PFSK-1 (cell line): ENCODE data around the gene FAT2.

Experiments
- FOXP2 ChIP-seq: optimal IDR thresholded peaks from 2 replicates; pipeline ENCODE3; 2011; ENCODE audit warnings: borderline replicate concordance, control low read depth, inconsistent platforms; ENCODE audit not compliant: insufficient read depth; ENCODE audit errors: extremely low read length, extremely low read depth
- POLR2AphosphoS5 ChIP-seq: IDR thresholded peaks from 2 replicates; pipeline ENCODE4 v1.6.1; 2012; ENCODE audit warnings: low read depth, mild to moderate bottlenecking, control low read depth, low read length, moderate library complexity
- SIN3A ChIP-seq: IDR thresholded peaks from 2 replicates; pipeline ENCODE4 v1.6.1; 2012; ENCODE audit warnings: mild to moderate bottlenecking, low read length, moderate library complexity, borderline replicate concordance; ENCODE audit not compliant: insufficient read depth
- TAF1 ChIP-seq: IDR thresholded peaks from 2 replicates; pipeline ENCODE4 v1.6.1; 2012; ENCODE audit warnings: low read length, control low read depth, borderline replicate concordance; ENCODE audit not compliant: insufficient read depth
- TF ChIP-seq, protein P1 (sequence below), 2 experiments: IDR thresholded peaks; 2 replicates each; pipeline versions ENCODE4 v1.6.1 to v1.8.0; 2011 to 2012; ENCODE audit warnings: low read depth in 2 of 2, low read length in 2 of 2, control low read depth in 1 of 2, inconsistent platforms in 1 of 2, mild to moderate bottlenecking in 1 of 2, moderate library complexity in 1 of 2; ENCODE audit not compliant: insufficient read depth in 1 of 2

FAT2 gene

GRCh38 chr5:151584057-151584937, 6.8 kb downstream of the FAT2 start:
- TF ChIP-seq FOXP2 (no peak), POLR2AphosphoS5 (no peak), SIN3A (no peak), TAF1 (no peak)
- TF ChIP-seq, protein P1, sequence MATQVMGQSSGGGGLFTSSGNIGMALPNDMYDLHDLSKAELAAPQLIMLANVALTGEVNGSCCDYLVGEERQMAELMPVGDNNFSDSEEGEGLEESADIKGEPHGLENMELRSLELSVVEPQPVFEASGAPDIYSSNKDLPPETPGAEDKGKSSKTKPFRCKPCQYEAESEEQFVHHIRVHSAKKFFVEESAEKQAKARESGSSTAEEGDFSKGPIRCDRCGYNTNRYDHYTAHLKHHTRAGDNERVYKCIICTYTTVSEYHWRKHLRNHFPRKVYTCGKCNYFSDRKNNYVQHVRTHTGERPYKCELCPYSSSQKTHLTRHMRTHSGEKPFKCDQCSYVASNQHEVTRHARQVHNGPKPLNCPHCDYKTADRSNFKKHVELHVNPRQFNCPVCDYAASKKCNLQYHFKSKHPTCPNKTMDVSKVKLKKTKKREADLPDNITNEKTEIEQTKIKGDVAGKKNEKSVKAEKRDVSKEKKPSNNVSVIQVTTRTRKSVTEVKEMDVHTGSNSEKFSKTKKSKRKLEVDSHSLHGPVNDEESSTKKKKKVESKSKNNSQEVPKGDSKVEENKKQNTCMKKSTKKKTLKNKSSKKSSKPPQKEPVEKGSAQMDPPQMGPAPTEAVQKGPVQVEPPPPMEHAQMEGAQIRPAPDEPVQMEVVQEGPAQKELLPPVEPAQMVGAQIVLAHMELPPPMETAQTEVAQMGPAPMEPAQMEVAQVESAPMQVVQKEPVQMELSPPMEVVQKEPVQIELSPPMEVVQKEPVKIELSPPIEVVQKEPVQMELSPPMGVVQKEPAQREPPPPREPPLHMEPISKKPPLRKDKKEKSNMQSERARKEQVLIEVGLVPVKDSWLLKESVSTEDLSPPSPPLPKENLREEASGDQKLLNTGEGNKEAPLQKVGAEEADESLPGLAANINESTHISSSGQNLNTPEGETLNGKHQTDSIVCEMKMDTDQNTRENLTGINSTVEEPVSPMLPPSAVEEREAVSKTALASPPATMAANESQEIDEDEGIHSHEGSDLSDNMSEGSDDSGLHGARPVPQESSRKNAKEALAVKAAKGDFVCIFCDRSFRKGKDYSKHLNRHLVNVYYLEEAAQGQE (IDR thresholded peaks at IDR 0.05; ENCODE audit: insufficient read depth in 1 of 2, low read depth in 2 of 2, low read length in 2 of 2), result no peak

DNA sequence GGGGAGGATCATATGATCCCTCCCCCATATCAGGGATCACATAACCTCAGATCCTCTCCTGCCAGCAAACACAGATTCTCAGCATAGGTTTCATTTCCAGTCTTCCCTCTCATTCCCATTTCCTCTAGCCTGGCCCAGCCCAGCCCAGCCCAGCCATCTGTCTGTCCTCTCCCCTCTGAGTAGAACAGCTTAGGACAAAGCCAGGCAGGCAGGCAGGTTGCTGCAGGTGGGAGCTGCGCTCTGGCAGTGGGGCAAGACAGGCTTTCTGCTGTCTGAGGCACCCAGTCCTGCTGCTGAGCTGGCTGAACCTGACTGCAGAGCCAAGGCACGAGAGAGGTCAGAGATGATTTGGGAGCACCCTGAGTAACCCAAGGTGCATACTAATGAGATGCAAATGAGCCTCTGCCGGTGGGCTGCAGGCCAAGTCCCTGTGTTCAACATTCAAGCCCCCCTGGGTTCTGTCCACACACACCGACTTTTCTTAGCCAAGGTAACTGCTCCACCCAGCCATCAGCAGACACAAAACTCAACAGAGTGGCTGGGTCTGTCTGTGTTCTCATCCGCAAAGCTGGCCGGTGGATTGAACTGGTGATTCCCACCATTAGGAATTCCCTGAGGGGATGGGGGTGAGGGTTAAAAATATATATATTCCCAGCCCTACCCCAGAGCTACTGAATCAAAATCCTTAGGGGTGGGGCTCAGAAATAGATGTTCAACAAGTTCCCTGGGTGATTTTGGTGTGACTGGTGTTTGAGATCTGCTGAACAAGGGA, 9.1 kb downstream of the FAT2 start:
- TF ChIP-seq TAF1, result no peak
- no peak for TF ChIP-seq SIN3A
- TF ChIP-seq POLR2AphosphoS5, result no peak
- TF ChIP-seq FOXP2, result no peak

DNA sequence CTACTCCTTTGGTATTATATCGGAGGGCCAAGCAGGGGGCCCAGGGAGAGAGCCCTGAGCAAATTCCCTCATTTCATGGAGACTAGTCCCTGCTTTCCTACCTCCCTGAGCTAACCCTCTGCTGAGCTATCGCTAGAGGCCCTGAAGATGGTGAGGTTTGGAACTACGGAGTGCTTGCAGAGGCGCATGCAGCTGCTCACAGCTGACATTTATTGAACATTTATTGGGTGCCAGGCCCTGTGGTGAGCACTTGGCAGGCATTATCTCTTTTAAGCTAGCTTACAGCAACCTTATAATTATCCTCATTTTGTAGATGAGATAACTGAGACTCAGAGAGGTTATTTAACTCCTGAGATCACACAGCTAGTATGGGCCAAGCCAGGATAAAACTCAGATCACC, 9.8 kb downstream of the FAT2 start:
- TF ChIP-seq TAF1 (no peak), SIN3A (no peak)

GRCh38 chr5:151580858-151581257, 10.3 kb downstream of the FAT2 start:
- TF ChIP-seq POLR2AphosphoS5, result no peak
- TF ChIP-seq FOXP2, result no peak
- TF ChIP-seq TAF1, result no peak
- TF ChIP-seq SIN3A, result no peak
- TF ChIP-seq, protein P1 (IDR thresholded peaks at IDR 0.05; ENCODE audit: insufficient read depth in 1 of 2, low read depth in 2 of 2, low read length in 2 of 2), result no peak

DNA sequence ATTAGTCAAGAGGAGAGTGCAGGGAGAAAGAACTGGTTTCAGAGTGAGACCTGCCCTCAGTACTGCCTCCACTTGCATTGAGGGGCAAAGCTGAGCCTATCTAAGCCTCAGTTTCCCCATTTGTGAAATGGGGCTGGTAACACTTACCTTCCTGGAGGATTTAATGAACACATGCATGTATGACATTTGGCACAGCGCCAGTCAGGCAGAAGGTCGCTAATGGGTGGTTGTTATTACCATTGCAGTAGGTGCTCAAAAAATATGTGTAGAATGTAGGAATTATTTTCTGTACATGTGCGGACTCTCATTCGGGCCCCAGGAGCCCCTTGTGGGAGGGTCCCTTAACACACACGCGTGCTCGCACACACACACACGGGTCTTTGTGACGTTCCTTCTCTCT, 10.9 kb downstream of the FAT2 start:
- no peak for TF ChIP-seq FOXP2
- TF ChIP-seq SIN3A, result no peak
- TF ChIP-seq, protein P1 (IDR thresholded peaks at IDR 0.05; ENCODE audit: insufficient read depth in 1 of 2, low read depth in 2 of 2, low read length in 2 of 2), result no peak
- TF ChIP-seq POLR2AphosphoS5, result no peak
- TF ChIP-seq TAF1, result no peak
